HG03378 (cell line): Measurements from ENCODE around the gene PLPPR5.
"Not testable (repeated sequence)": the region's sequence is repeated elsewhere in the genome, so short reads cannot be mapped to it uniquely, and the experiment has no call there.

Source experiments
- ATAC-seq: cut with Tn5 transposase; IDR thresholded peaks from one replicate; pipeline ENCODE4 v1.9.1; 2021; ENCODE audit warnings: mild to moderate bottlenecking, moderate library complexity; ENCODE audit not compliant: unreplicated experiment

Gene PLPPR5

DNA sequence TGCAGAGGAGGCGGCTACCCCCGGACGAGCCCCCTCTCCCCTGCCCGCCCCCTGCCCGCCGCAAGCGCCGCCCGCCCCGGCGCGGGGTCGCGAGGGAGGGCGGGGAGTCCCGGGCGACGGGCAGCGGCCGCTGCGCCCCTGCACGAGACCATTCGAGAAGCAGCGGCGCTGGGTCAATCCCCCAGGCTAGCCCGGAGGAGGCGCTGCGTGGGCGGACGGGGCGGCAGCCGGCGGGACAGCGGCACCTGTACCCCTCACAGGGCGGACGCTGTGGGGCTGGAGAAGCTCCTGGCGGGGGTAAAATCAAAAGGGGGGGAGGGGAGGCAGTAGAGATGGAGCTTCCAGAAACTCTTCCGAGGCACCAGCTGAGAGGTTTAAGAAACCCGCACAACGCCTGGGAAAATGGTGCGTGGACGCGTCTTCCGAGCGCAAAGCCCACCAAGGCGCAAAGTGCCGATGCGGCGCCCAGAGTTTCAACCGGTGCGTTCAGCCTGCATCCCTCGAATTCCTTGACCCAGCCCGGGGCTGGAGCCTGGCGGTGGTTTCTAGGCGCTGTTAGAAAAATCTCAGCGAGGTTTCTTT is at the start of gene PLPPR5:
TSS of gene PLPPR5 (minus strand) at position 1 of the 582 bp plus-strand sequence. CDS start 190 bp downstream, outside the sequence.
- no peak for ATAC-seq

- no peak for ATAC-seq
Measured at GRCh38 chr1:99051611-99052283, 47.1 kb upstream of the PLPPR5 start.

- ATAC-seq = no peak
Measured at GRCh38 chr1:99049745-99050144, 45.1 kb upstream of the PLPPR5 start.

- ATAC-seq = not testable (repeated sequence)
Measured at GRCh38 chr1:99036746-99037145, 32.1 kb upstream of the PLPPR5 start.

- ATAC-seq = no peak
Measured at GRCh38 chr1:99018313-99018712, 13.7 kb upstream of the PLPPR5 start.

DNA sequence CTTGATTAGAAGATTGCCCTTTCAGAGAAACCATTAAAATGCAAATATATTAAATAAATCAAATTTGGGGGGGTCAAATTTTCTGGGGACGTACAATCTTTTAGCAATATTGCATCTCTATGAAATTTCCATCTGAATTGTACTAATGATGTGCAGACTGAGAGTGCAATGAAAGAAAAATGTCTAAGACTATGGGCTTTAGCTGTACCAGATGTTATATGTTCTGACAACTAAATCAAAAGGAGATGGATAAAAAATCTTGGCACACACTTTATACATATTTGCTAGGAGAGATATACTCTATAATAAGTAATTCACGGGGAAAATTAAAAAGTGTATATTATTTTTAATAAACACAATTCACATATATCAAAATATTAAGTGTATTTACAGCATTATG is 13.0 kb upstream of the PLPPR5 start:
- no peak for ATAC-seq

DNA sequence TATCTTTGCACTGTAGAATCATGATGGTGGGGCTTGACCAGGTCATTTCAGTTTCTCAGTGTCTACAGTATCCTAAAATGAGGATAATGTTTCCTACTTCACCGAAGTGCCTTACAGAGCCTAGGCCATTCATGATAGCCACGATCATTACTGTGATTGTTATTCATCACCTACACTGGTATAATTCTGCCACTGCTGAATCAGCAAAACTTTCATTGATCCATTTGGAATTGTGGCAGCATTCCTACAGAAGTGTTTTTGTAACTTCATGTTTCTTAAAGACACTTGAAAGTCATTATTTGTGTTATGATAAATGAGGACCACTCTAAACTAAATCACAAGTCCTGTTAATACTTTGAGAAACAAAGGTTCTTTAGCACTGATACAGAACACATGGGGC is 6.0 kb upstream of the PLPPR5 start:
- ATAC-seq = no peak

GRCh38 chr1:99007366-99007765 is 2.7 kb upstream of the PLPPR5 start:
- ATAC-seq = no peak

GRCh38 chr1:99005537-99005942 is 879 bp upstream of the PLPPR5 start:
- ATAC-seq = no peak

- ATAC-seq = no peak
Measured at GRCh38 chr1:99004254-99004860, 304 bp downstream of the PLPPR5 start.

GRCh38 chr1:99003581-99004253 is 944 bp downstream of the PLPPR5 start:
- ATAC-seq = no peak

DNA sequence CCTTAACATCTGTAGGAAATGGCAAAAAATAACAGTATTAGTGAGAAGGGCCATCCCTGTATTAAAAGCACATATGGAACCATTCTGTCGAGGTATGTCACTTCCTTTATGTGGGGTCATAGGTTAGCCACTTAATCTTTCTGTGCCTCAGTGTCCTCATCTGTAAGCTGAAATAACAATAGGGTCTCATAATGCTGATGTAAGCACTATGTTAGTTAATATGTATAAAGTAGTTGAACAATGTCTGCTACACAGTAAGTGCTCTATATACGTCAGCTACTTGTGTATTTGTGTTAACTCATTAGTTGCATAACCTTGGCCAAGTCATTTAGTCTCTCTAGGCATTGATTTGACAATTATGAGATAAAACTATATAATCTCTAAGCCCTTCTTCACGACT is 11.8 kb downstream of the PLPPR5 start:
- ATAC-seq = no peak

DNA sequence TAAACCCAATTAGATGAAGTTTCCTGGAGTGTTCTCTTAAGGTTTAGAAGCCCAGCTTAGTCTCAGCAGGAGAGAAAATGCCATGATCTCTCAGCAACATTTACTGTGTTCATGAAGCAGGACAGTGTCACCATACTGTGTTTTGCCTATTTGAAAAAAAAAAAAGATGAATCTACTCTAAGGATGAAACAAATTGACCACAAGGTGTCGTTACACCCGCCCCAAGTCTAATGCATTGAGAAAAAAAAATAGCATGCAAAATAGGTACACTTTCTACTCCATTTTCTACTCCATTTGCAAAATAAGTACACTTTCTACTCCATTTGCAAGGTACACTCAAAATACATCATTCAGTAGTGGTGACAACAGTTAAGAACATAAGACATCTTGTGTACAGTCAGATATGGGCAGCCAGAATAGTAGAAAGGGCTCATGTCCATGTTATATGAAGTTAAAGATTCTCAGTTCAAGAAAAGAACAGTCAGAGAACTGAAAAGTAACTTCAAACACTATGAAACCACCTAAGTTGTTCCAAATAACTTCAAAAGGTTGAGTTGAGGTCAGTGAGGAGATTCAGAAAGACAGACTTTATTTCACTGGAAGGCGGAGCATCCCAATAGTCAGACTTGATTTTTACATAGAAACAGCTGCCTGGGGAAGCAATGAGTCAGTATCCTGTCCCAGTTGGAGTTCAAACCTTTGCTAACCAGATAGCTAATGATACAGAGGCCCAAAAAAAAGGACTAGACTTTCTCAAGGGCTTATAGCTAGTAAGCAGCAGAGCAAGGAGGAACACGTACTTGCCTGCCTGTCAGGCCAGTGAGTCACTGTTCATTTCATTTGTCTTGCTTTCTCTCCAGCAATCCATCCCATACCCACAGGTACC is 13.3 kb downstream of the PLPPR5 start:
- ATAC-seq = peak; percentile 46

DNA sequence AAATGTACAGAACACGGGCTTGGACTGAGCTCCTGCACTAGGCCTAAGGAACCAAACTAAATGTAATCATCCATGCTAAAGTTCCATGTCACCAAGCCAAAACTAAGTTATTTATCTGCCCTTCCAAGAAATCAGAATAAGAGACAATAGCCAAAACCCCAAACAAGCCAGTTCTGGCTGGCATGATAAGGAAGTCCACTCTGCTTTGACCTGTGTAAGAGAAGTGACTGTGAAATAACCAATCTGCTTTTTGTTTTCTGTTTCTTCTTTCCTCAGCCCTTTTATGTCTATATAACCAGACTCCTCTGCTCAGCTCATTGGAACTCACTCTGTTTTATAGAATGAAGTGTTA is 15.1 kb downstream of the PLPPR5 start:
- ATAC-seq = no peak

DNA sequence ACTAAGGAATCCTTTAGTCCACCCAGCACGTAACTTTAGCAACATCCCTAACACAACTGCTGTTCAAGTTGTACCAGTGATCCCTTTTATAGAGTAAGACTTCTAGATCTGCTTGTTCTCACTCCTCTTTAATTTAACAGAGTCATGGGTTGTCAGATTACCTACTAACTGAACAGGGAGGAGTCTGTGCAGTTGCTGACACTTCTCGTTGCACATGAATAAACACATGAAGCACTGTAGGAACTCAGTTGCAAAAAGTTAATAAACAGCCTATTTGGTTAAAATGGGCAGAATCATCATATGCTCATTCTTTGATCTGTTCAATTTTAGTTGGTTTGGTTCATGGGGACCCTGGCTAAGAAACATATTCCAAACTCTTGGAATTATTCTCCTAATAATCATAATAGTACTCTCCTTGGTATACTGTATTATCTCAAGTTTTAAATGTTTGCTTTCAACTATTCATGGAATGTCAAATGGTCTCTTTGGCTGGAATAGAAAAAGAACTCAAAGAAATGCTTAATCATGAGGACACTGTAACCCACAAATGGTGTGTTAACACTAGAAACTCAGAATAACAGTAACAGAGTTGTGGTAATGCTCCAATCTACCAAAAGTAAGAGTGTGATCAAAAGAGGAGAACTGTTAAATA is 15.6 kb downstream of the PLPPR5 start:
- peak; percentile 73 for ATAC-seq

DNA sequence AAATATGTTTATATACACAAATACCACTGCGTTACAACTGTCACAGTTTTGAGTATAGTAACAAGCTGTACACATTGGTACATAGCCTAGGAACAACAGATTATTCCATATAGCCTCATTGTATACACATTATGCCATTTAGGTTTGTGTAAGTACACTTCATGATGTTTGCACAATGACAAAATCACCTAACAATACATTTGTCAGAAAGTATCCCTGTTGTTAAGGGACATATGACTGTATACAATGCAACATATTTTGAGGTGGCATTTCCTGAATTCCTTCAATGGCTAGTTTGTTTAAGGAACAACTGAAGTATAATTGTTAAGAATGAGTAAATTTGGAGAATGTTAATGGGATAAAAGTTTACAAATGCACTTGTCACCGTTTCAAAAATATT is 19.0 kb downstream of the PLPPR5 start:
- ATAC-seq = no peak

DNA sequence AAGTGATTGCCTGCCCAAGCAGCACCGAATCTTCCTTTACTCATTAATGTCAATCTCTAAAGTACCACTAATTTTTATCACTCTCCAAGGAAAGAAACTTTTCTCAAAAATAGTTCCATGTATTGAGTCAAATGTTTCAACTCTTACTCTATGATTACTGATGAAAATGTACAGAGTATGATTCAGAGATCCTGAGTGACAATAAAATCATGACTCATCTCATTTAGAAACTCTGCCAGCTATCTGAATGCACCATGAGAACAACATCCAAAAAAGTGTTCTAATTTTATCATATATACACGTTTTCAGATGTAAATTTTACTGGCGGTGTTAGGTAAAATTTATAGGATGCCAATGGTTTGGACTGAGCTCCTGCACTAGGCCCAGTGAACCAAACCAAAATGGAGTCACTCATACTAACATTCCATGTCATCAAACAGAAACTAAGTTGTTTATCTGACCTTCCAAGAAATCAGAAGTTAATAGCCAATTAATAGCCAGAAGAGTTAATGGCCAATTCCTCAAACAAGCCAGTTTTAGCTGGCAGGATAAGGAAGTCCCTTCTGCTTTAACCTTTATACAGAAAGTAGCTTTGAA is 22.6 kb downstream of the PLPPR5 start:
- ATAC-seq = no peak

DNA sequence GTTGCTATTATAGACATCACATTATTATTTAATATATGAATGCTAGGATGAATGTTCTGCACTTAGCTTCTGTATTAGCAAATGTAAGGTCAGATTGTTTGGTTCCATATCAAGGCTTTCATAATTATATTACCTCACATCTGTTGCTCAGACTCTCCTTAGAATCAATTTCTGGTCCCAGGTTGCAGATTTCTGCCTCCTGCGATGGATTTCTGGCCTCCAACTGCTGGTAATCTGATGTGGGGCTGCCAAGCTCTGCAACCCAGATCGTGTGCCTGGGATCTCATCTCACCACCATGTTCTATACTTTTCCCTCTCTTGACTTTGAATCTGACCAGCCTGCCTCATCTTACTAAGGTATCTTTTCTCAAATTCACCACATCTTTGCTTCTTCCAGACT is 25.2 kb downstream of the PLPPR5 start:
- no peak for ATAC-seq

DNA sequence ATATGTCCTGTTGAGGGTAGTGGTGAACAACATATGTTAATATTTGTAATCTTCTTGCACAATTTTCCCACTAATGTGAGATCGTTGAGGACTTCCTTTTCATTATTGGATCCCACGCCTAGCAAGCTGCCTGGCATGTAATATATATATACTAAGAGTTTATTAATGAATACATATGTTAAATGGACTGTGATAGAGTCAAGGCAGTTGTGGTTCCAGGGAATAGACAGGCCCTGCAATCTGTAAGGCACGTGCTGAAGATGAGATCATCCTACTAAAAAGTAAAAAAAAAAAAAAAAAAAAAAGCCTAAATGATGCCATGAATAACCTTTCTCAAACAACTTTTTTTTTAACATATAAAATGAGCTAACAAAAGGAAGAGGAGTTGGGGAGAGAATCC is 28.9 kb downstream of the PLPPR5 start:
- ATAC-seq = no peak

DNA sequence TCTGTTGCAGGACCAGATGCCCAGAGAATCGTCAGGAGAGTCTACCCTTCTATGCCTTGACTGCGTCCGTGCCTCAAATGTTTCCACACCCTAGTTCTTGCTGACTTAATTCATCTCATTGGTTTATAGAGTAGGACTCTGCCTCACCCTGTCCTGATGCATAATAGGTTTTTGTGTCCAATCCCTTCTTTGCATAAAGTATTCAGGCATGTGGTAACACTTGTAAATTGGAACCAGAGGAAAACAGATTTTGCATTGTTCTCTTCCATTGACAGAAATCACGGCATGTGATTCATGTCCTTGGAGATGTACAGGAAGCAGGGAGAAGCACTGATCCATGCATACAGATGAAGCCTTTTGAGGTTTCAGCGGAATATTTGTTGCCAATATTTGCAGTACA is 29.5 kb downstream of the PLPPR5 start:
- ATAC-seq = no peak
